HG02623 (cell line): ENCODE measurements around the gene WWOX.

Experiments
- ATAC-seq: cut with Tn5 transposase; IDR thresholded peaks from one replicate; pipeline ENCODE4 v1.9.1; 2021; ENCODE audit warnings: moderate library complexity; ENCODE audit not compliant: unreplicated experiment

WWOX gene

GRCh38 chr16:78140818-78141466 is 41.5 kb downstream of the WWOX start:
- no peak for ATAC-seq

GRCh38 chr16:78142788-78143187 is 43.3 kb downstream of the WWOX start:
- no peak for ATAC-seq

GRCh38 chr16:78146807-78147206 is 47.4 kb downstream of the WWOX start:
- ATAC-seq: no peak

GRCh38 chr16:78147911-78148401 is 48.5 kb downstream of the WWOX start:
- no peak for ATAC-seq

GRCh38 chr16:78150233-78150632 is 50.8 kb downstream of the WWOX start:
- ATAC-seq: no peak

GRCh38 chr16:78154729-78155461 is 55.4 kb downstream of the WWOX start:
- ATAC-seq: no peak

GRCh38 chr16:78155791-78156345 is 56.4 kb downstream of the WWOX start:
- ATAC-seq: no peak

- ATAC-seq: no peak
These were observed 61.7 kb downstream of the WWOX start for GRCh38 chr16:78161023-78161729.

GRCh38 chr16:78163772-78164670 is 64.6 kb downstream of the WWOX start:
- no peak for ATAC-seq

- no peak for ATAC-seq
These were observed 71.1 kb downstream of the WWOX start for GRCh38 chr16:78170494-78170933.

DNA sequence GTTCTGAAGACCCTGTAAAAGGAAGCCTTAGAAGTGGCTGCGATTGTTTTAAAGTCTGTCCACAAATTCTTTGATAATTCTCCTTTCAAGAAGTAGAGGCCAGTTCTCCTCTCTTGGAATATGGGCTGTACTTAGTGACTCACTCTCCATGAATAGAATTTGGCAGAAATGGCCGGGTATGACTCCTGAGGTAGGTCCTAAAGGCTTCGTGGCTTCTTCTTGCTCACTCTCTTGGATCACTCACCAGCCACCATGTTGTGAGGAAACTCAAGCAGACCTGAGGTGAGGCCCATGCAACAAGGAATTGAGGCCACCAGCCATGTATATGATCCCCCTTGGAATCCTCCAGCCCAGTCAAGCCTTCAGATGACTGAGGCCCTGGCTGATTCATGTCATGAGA is 75.8 kb downstream of the WWOX start:
- ATAC-seq: no peak

DNA sequence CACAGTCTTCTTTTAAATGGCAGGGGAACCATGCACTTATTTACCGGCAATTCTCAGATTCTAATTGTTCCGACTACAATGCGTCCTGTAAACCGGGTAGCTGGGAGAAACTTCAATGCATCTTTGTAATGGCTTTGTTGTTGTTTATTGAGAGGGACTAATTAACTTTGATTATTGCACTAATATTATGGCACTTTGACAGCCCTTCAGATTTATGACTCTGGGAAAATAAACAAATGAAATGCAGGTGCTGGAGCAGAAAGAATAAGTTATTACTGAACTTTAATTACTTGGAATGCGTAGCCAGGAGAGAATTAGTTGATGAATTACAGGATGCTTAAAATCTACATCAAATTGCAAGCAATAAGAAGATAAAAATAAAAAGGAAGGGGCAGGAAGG is 77.0 kb downstream of the WWOX start:
- no peak for ATAC-seq

DNA sequence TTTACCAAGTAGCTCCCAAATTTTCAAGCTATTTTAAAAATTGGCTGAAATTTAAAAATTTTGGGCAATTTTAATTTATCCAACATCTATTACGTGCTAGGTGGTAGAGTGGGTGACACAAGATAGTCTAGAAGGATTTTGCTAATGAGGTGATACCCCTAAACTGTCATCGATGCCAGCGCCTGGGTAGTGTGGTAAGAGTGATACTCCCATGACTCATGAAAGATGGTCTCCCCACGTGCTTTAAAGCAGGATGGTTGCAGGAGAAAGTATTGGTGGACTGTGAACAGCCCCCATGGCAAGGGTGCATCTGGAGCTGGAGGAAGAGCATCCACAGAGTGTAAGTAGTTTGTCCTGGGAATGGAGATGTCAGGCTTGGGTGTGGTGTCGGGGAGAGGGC is 77.8 kb downstream of the WWOX start:
- no peak for ATAC-seq

GRCh38 chr16:78177987-78178386 is 78.5 kb downstream of the WWOX start:
- no peak for ATAC-seq

GRCh38 chr16:78179666-78180065 is 80.2 kb downstream of the WWOX start:
- ATAC-seq: no peak

GRCh38 chr16:78180349-78180748 is 80.9 kb downstream of the WWOX start:
- ATAC-seq: no peak

DNA sequence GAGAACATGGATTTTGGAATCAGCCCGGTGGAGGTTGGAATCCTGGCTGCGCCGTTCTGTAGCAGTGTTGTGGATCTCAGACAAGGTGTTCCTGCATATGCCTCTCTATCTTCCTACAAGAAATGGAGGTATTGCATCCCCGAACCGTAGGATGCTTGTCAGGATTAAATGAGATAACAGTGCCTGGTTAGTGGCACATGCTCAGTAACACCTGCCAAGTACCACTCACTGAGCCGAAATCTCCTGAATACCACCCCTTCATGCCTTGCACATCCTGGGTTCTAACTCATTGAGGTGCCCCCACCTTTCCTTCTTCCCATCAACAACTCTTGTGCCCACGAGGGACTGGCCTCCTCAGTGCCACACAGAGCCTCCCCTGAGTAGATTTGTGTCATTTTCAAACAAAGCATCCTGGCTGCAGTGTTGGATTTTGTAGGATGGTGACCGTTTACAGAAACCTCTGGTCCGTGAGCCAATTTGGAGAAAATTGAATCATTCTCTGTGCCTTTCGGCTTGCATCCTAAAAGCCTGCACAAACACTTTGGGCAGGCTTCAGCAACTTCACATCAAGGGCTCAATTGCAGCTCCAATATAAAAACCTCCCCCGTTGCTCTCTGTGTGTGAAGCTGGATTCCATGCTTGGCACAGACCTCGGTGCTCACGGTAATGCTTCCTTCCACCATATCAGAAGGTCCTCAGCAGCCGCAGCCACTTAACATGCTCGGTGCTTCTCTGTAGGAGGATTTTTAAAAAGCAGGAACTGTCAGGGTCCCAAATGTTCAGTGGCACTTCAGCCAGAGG is 84.2 kb downstream of the WWOX start:
- no peak for ATAC-seq

GRCh38 chr16:78184238-78185183 is 85.1 kb downstream of the WWOX start:
- no peak for ATAC-seq

- no peak for ATAC-seq
These were observed 89.7 kb downstream of the WWOX start for GRCh38 chr16:78189121-78189520.
